ENCODE results near the gene HS6ST1. TPM values are rescaled to one million over a fixed set of nuclear protein-coding genes. Genes with fewer than 3 reads are reported as not detected.

Gene HS6ST1
- total and polyA plus RNA-seq, 9 donors, result 12.9 to 62.5 (median 45.3) TPM

DNA sequence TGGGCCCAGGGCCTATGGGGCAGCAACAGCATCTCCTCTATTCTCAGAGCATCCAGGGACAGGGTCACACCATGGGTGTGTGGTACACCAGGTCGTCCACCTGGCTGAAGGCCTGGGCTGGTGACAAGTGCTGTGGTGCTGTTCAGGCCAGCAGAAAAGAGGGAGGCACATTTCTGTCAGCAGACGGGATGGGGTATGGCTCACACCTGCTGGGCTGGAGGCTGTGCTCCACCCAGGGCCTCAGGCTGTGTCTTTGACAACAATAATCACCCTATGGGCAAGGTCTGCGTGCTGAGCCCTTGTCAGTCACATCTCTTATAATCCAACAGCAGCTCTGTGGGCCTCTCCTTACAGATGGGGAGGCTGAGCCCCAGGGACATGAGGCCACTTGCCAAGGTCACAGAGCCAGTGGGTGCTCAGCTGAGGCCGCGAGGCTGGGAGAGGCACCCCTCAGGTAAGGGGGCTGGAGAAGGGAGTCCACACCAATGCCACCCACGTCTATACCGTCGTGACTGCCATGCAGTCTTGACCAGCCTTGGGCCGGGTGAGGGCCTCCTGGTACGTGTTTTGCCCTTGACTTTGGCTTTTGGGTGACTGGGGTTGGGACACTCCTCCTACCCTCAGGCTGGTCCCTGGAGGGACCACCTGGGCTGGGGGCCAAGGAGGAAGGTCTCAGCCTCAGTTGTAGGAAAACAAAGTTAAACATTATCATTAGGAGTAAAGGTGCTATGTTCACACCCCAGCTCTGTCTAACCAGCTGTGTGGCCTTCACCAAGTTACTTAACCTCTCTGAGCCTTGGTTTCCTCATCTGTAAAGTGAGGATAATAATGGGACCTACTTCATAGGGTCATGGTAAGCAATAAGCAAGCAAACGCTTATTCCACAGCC lies 5.6 kb upstream of the HS6ST1 start:
- intact Hi-C loops (cut with DNase I), result loop anchor here in 3 of 4 donors (5.0 kb wide), 4 partner anchors 173 to 433 kb away; no protein-coding TSS in a partner anchor
- no peaks in the 10 kb centered on the region for H3K9me3 ChIP-seq
- WGBS, 3 donors, result 93 to 97% (median 94%) methylated on average over 10 to 11 of the region's 11 CpGs
- H3K27ac ChIP-seq, result no peak overlapping the region
- H3K36me3 ChIP-seq, result no peaks in the 10 kb centered on the region
- DNase-seq, result peak in 2 of 5 donors; percentile 24 to 26
- no peak overlapping the region for H3K4me3 ChIP-seq
- H3K27me3 ChIP-seq, result no peaks in the 10 kb centered on the region
- TF ChIP-seq POLR2A (IDR thresholded peaks at IDR 0.05) (no peak), EP300 (IDR thresholded peaks at IDR 0.05) (no peak)
- H3K4me1 ChIP-seq (ENCODE audit: insufficient read depth), result no peaks in the 10 kb centered on the region

DNA sequence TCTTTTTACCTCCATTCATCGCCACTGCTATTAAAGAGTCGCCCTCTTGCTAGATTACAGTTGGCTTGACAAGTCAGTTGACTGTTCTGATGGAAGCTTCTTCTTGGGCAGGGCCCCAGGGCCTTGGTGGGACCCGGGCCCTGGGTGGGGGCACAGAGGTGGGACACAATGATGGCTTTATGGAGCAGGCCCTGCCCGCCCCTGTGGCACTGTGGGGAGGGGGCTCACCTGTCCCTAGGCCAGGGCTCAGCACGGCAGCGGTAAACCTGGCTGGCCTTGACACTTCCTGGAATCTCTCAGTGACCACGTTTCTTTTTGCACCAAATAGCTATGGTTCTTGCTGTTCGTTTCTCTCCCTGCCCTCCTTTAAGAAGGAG lies 4.9 kb upstream of the HS6ST1 start:
- no peak for TF ChIP-seq EP300 (IDR thresholded peaks at IDR 0.05)
- TF ChIP-seq, protein P1, sequence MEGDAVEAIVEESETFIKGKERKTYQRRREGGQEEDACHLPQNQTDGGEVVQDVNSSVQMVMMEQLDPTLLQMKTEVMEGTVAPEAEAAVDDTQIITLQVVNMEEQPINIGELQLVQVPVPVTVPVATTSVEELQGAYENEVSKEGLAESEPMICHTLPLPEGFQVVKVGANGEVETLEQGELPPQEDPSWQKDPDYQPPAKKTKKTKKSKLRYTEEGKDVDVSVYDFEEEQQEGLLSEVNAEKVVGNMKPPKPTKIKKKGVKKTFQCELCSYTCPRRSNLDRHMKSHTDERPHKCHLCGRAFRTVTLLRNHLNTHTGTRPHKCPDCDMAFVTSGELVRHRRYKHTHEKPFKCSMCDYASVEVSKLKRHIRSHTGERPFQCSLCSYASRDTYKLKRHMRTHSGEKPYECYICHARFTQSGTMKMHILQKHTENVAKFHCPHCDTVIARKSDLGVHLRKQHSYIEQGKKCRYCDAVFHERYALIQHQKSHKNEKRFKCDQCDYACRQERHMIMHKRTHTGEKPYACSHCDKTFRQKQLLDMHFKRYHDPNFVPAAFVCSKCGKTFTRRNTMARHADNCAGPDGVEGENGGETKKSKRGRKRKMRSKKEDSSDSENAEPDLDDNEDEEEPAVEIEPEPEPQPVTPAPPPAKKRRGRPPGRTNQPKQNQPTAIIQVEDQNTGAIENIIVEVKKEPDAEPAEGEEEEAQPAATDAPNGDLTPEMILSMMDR (IDR thresholded peaks at IDR 0.05), result no peak
- no peak for TF ChIP-seq POLR2A (IDR thresholded peaks at IDR 0.05)
- H3K27me3 ChIP-seq, result no peaks in the 10 kb centered on the region
- H3K4me3 ChIP-seq, result no peak overlapping the region
- WGBS, 3 donors, result 77 to 83% (median 81%) methylated on average over 8 of the region's 8 CpGs
- H3K27ac ChIP-seq, result no peak overlapping the region
- H3K4me1 ChIP-seq (ENCODE audit: insufficient read depth), result no peaks in the 10 kb centered on the region
- H3K9me3 ChIP-seq, result no peaks in the 10 kb centered on the region
- H3K36me3 ChIP-seq, result no peaks in the 10 kb centered on the region
- intact Hi-C loops (cut with DNase I), result loop anchor here in 3 of 4 donors (5.0 kb wide), 4 partner anchors 174 to 434 kb away; no protein-coding TSS in a partner anchor
- DNase-seq, result peak in 1 of 5 donors; percentile 27

DNA sequence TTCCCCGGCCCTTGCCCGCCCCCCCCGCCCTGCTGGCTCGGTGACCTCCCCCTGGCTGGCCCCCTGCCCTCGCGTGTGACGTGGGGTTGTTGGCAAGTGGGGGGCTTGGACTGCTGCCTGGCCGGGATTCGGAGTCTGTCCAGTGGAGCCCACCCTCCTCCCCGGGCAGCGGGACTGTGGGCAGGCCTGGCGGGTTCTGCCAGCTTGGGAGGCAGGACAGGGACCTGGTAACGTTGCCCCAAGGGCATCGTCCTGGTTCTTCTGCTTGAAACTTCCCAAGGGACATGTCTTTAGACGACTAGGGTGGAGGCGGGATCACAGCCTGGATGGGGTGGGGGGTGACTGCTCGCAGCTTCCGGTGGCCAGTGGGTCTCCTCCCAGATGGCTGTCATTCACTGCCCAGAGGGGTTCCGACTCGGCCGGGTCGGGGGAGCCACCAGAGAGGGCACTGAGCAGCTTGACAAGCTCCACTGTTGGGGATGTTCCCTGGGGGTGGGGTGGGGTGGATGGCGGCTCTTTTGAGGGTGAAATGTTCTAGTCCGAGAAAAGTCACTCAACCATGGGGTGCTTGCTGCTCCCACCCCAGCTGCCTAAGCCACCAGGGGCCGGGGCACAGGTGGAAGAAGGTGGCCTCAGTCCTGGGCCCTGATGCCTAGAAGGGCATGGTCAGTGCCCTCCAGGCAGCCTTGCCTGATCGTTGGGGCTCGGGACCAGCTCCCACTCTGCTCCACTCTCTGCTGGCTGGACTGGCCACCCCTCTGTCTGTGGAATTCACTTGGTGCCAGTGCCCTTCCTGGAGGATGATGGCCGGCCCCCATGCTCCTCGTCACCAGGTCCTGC lies 4.3 kb upstream of the HS6ST1 start:
- intact Hi-C loops (cut with DNase I), result loop anchor here in 3 of 4 donors (5.0 kb wide), 4 partner anchors 174 to 434 kb away; no protein-coding TSS in a partner anchor
- H3K4me1 ChIP-seq (ENCODE audit: insufficient read depth), result no peaks in the 10 kb centered on the region
- DNase-seq, result peak; percentile 42 to 71 (median 66)
- peak overlapping the region; percentile 53 to 83 for H3K27ac ChIP-seq
- no peaks in the 10 kb centered on the region for H3K36me3 ChIP-seq
- TF ChIP-seq POLR2A (IDR thresholded peaks at IDR 0.05), result no peak
- TF ChIP-seq, protein P1 (IDR thresholded peaks at IDR 0.05), result no peak
- no peak for TF ChIP-seq EP300 (IDR thresholded peaks at IDR 0.05)
- no peaks in the 10 kb centered on the region for H3K27me3 ChIP-seq
- WGBS, 3 donors, result 69 to 75% (median 74%) methylated on average over 29 of the region's 29 CpGs
- H3K9me3 ChIP-seq, result no peaks in the 10 kb centered on the region
- peak overlapping the region; percentile 63 for H3K4me3 ChIP-seq

DNA sequence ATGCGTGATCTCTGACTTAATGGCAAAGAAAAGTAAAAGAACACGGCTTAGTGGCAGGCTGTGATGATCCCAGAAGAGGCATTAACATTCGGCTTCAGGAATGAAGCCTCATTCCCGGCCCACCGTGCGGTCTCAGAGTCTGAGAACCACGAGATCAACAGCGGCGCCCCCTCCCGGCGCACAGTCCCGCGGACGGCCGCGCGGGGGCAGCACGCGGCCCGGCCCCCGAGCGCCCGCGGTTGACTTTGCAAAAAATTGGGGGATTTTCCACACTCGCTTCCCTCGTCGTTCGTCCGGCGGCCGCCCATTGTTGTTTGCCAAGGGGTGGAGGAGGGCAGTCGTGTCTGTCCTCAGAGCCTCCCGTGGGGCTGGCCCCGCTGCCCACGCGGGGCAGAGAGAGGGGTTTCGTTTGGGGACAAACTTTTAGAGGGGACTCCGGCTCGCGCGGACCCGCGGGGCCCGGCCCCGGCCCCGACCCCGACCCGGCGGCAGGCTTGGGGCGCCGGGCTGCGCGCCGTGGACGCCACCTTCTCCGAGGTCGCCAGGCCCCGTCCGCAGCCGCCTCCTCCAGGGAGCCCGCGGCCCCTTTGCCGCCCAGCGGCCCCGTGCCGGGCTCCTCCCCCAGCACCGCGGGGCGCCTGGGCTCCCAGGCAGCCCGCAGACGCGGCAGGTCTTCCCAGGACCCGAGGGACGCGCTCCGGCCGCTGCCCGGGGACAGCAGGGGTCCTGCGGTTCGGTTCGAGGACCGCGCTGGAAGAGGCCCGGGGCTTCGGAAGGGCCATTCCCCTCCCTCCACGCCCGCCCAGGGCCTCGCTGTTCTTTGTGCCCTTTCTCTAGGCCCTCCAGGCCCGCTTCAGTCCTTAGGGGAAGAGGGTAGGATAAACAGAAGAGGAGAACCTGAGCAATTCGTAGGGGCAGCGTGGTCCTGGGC lies 3.4 kb upstream of the HS6ST1 start:
- Histone ChIP-seq H3K9me3 (no peaks in the 10 kb centered on the region), H3K27ac (peak overlapping the region; percentile 53 to 83), H3K4me1 (ENCODE audit: insufficient read depth) (no peaks in the 10 kb centered on the region), H3K36me3 (no peaks in the 10 kb centered on the region), H3K27me3 (no peaks in the 10 kb centered on the region), H3K4me3 (peak overlapping the region; percentile 63)
- no peak for TF ChIP-seq POLR2A (IDR thresholded peaks at IDR 0.05)
- TF ChIP-seq, protein P1 (IDR thresholded peaks at IDR 0.05), result peak; percentile 92 to 94 (median 93)
- intact Hi-C loops (cut with DNase I), result loop anchor here in 3 of 4 donors (5.0 kb wide), 4 partner anchors 175 to 435 kb away; no protein-coding TSS in a partner anchor
- 4 to 10% (median 9%) methylated on average over 52 to 91 of the region's 91 CpGs for WGBS, 3 donors
- peak; percentile 82 to 93 (median 88) for DNase-seq
